Vagina (tissue), 2 donors: ENCODE results near the gene FRMD3.

Source experiments
- CTCF ChIP-seq, 3 experiments: fragments of 450-650 bp in 2 of 3; fragments of 200-600 bp in 1 of 3; sonication (generic) in 1 of 3; IDR thresholded peaks; one replicate each; pipeline ENCODE4 v1.5.1; 2017 to 2019; ENCODE audit warnings: antibody characterized with exemption in 3 of 3, mild to moderate bottlenecking in 2 of 3, moderate library complexity in 2 of 3
- POLR2A ChIP-seq, 2 donors: fragments of 450-650 bp; IDR thresholded peaks; one replicate each; pipeline ENCODE4 v1.6.1; 2017; ENCODE audit warnings: antibody characterized with exemption in 2 of 2, mild to moderate bottlenecking in 2 of 2, moderate library complexity in 2 of 2
- POLR2AphosphoS5 ChIP-seq, 2 donors: sonication (generic); formaldehyde crosslinking; IDR thresholded peaks; one replicate each; pipeline ENCODE4 v1.9.0; 2017; ENCODE audit warnings: antibody characterized with exemption in 2 of 2, mild to moderate bottlenecking in 2 of 2, low read depth in 1 of 2; ENCODE audit not compliant: insufficient read depth in 1 of 2

- TF ChIP-seq POLR2A (IDR thresholded peaks at IDR 0.05) (no peak), CTCF (IDR thresholded peaks at IDR 0.05) (no peak), POLR2AphosphoS5 (IDR thresholded peaks at IDR 0.05; ENCODE audit: insufficient read depth in 1 of 2, low read depth in 1 of 2) (no peak)
Observed at GRCh38 chr9:83457005-83457404, 81.2 kb downstream of the FRMD3 start.
